Tibial artery (tissue), 4 donors: ENCODE measurements around the gene LRFN2.

Experiments
- DNase-seq, 2 donors: peaks; one replicate each; pipeline ENCODE4 v3.0.0-alpha.2; 2019
- H3K27ac ChIP-seq, 2 donors: fragments of 200-600 bp; sonication (generic) in 1 of 2; 1 replicate in 1 of 2; 2 replicates in 1 of 2; pipeline ENCODE4 v1.5.1; 2018 to 2019; ENCODE audit warnings: mild to moderate bottlenecking in 1 of 2
- H3K27me3 ChIP-seq, 2 donors: fragments of 200-600 bp; sonication (generic) in 1 of 2; one replicate each; pipeline versions ENCODE4 v1.5.1 to v1.6.0; 2016 to 2019
- H3K36me3 ChIP-seq, 3 donors: fragments of 200-600 bp; sonication (generic) in 2 of 3; one replicate each; pipeline ENCODE4 v1.5.1; 2016 to 2019; ENCODE audit warnings: mild to moderate bottlenecking in 2 of 3
- H3K4me1 ChIP-seq, 4 donors: fragments of 200-600 bp; sonication (generic) in 2 of 4; 1 replicate in 3 of 4; 2 replicates in 1 of 4; pipeline ENCODE4 v1.5.1; 2016 to 2019
- H3K4me3 ChIP-seq, 2 donors: fragments of 200-600 bp; sonication (generic) in 1 of 2; 1 replicate in 1 of 2; 2 replicates in 1 of 2; pipeline ENCODE4 v1.5.1; 2018 to 2019; ENCODE audit warnings: mild to moderate bottlenecking in 2 of 2
- H3K9me3 ChIP-seq, 3 donors: fragments of 200-600 bp; sonication (generic) in 1 of 3; one replicate each; pipeline ENCODE4 v1.5.1; 2016 to 2019
- intact Hi-C: fragments of 100-400 bp; cut with DNase I; formaldehyde crosslinking; loops from one replicate; pipeline ENCODE4 v1.15.0; 2023; ENCODE audit warnings: low total_unique reads
- TF ChIP-seq, protein P1 (sequence below), 2 experiments: fragments of 200-600 bp in 1 of 2; fragments of 450-650 bp in 1 of 2; IDR thresholded peaks; one replicate each; pipeline ENCODE4 v1.5.1; 2017 to 2019; ENCODE audit warnings: antibody characterized with exemption in 2 of 2, mild to moderate bottlenecking in 1 of 2, moderate library complexity in 1 of 2

Gene LRFN2

DNA sequence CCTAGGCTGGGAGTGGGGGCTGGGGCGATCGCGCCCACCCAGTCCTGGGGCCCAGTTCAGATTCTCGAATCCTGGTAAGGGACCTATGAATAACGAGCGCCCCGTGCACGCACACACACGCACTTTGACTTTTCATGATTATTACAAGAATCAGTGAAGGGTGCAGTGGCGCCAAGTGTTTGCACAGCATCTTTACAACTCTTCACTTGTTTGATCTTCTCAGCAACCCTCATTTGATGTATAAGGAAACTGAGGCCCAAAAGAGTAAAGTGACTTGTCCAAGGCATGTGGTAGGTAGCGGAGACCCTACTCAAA lies 863 bp upstream of the LRFN2 start:
- H3K4me3 ChIP-seq = peak overlapping the region; percentile 45 to 55
- peaks cover 0 to 79% of the 10 kb centered on the region in 2 donors for H3K27me3 ChIP-seq
- H3K27ac ChIP-seq = no peak overlapping the region
- no peaks in the 10 kb centered on the region for H3K9me3 ChIP-seq
- H3K4me1 ChIP-seq = peaks cover 0 to 25% (median 20%) of the 10 kb centered on the region in 4 donors
- intact Hi-C loops = no loop called here
- H3K36me3 ChIP-seq = no peaks in the 10 kb centered on the region
- TF ChIP-seq, protein P1, sequence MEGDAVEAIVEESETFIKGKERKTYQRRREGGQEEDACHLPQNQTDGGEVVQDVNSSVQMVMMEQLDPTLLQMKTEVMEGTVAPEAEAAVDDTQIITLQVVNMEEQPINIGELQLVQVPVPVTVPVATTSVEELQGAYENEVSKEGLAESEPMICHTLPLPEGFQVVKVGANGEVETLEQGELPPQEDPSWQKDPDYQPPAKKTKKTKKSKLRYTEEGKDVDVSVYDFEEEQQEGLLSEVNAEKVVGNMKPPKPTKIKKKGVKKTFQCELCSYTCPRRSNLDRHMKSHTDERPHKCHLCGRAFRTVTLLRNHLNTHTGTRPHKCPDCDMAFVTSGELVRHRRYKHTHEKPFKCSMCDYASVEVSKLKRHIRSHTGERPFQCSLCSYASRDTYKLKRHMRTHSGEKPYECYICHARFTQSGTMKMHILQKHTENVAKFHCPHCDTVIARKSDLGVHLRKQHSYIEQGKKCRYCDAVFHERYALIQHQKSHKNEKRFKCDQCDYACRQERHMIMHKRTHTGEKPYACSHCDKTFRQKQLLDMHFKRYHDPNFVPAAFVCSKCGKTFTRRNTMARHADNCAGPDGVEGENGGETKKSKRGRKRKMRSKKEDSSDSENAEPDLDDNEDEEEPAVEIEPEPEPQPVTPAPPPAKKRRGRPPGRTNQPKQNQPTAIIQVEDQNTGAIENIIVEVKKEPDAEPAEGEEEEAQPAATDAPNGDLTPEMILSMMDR (IDR thresholded peaks at IDR 0.05) = no peak
- DNase-seq = no peak

DNA sequence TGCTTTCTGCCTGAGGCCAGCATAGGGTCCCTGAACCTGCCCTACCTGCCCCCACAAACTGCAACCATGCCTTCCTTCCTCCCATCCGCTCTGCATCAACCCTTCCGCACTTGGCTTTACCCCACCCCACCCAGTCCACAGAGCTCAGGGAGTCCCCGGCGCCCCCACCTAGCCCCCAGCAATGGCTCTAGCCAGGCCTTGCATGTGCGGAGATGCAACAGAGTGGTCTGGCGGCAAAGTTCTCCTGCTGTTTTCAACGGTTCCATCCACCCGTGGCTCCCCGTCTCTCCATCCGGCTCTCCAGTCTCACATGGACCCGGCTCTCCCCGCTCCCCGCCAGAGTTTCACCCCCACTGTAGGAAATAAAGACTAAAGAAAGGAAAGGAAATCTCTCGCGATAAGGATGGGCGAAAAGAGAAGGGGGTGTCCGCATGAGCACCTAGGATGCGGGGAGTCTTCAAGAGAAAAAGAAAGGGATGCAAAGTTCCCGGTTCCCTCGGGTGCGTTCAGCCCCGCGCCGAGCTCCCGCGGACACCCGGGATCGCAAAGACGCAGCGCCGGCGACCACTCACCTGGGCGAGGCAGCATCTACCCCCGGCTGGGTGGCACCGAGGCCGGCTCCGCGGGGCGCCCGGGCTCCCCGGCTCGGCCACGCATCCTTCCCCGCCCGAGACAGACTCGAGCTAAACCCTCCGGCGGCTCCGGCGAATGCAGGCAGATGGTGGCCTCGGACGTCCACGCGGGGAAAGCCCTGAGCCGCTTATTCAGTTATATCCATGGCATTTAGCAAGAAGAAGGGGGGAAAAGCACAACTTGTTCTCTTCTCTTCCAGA lies 579 bp downstream of the LRFN2 start:
- DNase-seq = no peak
- no peak overlapping the region for H3K27ac ChIP-seq
- H3K4me1 ChIP-seq = peaks cover 0 to 25% (median 20%) of the 10 kb centered on the region in 4 donors
- H3K27me3 ChIP-seq = peaks cover 0 to 71% of the 10 kb centered on the region in 2 donors
- intact Hi-C loops = no loop called here
- no peaks in the 10 kb centered on the region for H3K9me3 ChIP-seq
- H3K36me3 ChIP-seq = no peaks in the 10 kb centered on the region
- peak overlapping the region; percentile 45 to 55 for H3K4me3 ChIP-seq
- TF ChIP-seq, protein P1 (IDR thresholded peaks at IDR 0.05) = no peak

DNA sequence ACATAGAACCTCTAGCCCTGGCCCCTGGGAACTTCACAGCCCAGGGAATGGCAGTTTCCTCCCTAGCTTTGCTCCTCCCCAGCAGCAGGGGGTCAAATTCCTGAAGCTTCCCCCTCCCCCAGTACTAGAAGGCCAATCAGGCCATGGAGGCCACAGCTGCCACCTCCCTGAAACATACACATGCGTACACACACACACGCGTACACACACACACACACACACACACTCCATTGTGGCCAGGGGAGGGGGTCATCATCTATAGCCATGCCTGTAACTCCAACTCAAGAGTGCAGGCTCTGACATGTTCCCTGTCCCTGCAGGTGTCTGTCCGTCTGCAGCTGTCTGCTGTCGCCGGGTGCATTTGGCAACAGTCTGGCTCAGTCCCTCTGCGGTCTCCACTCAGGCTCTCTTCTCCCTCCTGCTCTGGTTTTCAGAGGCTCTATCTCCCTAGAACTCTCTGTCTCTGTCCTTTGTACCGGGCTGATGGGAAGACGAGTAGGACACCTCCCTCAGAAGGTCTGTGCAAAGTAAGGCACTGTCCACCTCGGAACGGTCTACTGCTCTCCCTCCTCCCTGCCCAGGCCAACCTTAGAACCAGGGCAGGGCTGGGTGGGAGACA lies 1.4 kb downstream of the LRFN2 start:
- intact Hi-C loops = no loop called here

DNA sequence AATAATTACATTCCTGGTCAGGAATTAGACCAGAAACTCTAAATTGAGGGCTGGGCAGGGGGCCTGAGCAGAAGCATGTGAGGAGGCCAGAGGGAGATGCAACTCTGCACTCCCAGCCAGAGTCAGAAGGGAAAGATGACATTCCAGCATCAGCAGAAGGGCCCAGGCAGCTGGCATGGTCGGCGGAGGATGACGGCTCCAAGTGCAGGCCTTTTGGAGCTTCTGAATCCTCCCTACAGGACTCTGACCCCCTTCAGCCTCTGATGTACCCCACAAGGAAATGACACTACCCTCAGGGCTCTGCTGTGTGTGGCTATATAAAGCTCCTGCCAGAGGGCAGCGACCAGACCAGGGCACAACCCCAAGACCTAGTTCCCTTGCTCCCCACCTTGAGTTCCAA lies 1.9 kb downstream of the LRFN2 start:
- no peak for DNase-seq
- Histone ChIP-seq H3K27me3 (peaks cover 0 to 58% of the 10 kb centered on the region in 2 donors), H3K4me3 (no peak overlapping the region), H3K9me3 (no peaks in the 10 kb centered on the region), H3K36me3 (no peaks in the 10 kb centered on the region), H3K27ac (no peak overlapping the region), H3K4me1 (peaks cover 0 to 25% (median 20%) of the 10 kb centered on the region in 4 donors)
- intact Hi-C loops = no loop called here
- TF ChIP-seq, protein P1 (IDR thresholded peaks at IDR 0.05) = no peak

More for the DNA sequence above, 1.4 kb downstream of the LRFN2 start:
- Histone ChIP-seq H3K4me1 (peaks cover 0 to 25% (median 20%) of the 10 kb centered on the region in 4 donors), H3K27ac (no peak overlapping the region), H3K9me3 (no peaks in the 10 kb centered on the region), H3K27me3 (peaks cover 0 to 63% of the 10 kb centered on the region in 2 donors), H3K36me3 (no peaks in the 10 kb centered on the region), H3K4me3 (no peak overlapping the region)
- TF ChIP-seq, protein P1 (IDR thresholded peaks at IDR 0.05) = no peak
- DNase-seq = no peak

DNA sequence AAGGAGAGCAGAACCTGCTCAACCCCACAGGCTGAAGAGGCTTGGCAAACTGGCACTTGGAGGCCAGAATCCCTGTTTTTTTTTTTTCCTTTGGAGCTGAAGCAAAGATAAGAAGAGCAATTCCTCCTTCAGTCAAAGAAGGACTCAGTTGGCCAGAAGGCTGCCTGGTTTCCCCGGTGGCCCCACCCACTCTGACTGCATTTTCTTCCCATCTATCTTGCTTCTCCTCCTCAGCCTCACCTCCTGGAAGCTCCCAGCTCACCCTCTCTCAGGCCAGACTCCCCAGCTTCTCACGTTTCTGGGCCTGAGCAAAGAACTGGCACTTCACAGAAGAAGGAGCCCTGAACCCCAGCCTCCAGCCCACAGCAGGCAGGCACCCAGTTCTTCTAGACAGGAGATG lies 2.4 kb downstream of the LRFN2 start:
- TF ChIP-seq, protein P1 (IDR thresholded peaks at IDR 0.05) = no peak
- peaks cover 0 to 25% (median 20%) of the 10 kb centered on the region in 4 donors for H3K4me1 ChIP-seq
- no peaks in the 10 kb centered on the region for H3K9me3 ChIP-seq
- no peak for DNase-seq
- intact Hi-C loops = no loop called here
- H3K4me3 ChIP-seq = no peak overlapping the region
- H3K36me3 ChIP-seq = no peaks in the 10 kb centered on the region
- no peak overlapping the region for H3K27ac ChIP-seq
- peaks cover 0 to 55% of the 10 kb centered on the region in 2 donors for H3K27me3 ChIP-seq
